Subcutaneous abdominal adipose tissue (tissue), 5 donors: ENCODE results near the gene CHST10.

Experiments
- H3K27ac ChIP-seq: one replicate; pipeline ENCODE4 v1.7.0; 2013; ENCODE audit warnings: low read depth, mild to moderate bottlenecking, inconsistent platforms, low read length, moderate library complexity
- H3K27me3 ChIP-seq, 5 donors: one replicate each; pipeline ENCODE4 v1.7.0; 2013; ENCODE audit warnings: low read length in 5 of 5, inconsistent platforms in 1 of 5; ENCODE audit not compliant: control insufficient read depth in 5 of 5, insufficient read depth in 4 of 5
- H3K36me3 ChIP-seq, 5 donors: one replicate each; pipeline ENCODE4 v1.7.0; 2013; ENCODE audit warnings: low read length in 5 of 5; ENCODE audit not compliant: control insufficient read depth in 5 of 5, insufficient read depth in 5 of 5
- H3K4me1 ChIP-seq, 5 donors: one replicate each; pipeline ENCODE4 v1.7.0; 2013; ENCODE audit warnings: low read length in 5 of 5, mild to moderate bottlenecking in 3 of 5, moderate library complexity in 1 of 5; ENCODE audit not compliant: control insufficient read depth in 5 of 5, insufficient read depth in 5 of 5
- H3K4me3 ChIP-seq, 5 donors: one replicate each; pipeline ENCODE4 v1.7.0; 2013; ENCODE audit warnings: low read length in 5 of 5, low read depth in 1 of 5
- H3K9ac ChIP-seq, 5 donors: one replicate each; pipeline ENCODE4 v1.7.0; 2013; ENCODE audit warnings: low read length in 5 of 5, mild to moderate bottlenecking in 4 of 5, moderate library complexity in 3 of 5
- H3K9me3 ChIP-seq, 5 donors: one replicate each; pipeline ENCODE4 v1.7.0; 2013; ENCODE audit warnings: low read length in 5 of 5; ENCODE audit not compliant: control insufficient read depth in 5 of 5
- donor health status: healthy.
- donor health status: healthy.
- donor health status: healthy.
- donor health status: healthy.
- donor health status: healthy.

CHST10 gene

GRCh38 chr2:100427111-100427510 lies 9.6 kb upstream of the CHST10 start:
- peaks cover 0 to 3% (median 0%) of the 10 kb centered on the region in 5 donors for H3K4me1 ChIP-seq
- no peak overlapping the region for H3K27ac ChIP-seq
- H3K36me3 ChIP-seq = no peaks in the 10 kb centered on the region
- no peaks in the 10 kb centered on the region for H3K9me3 ChIP-seq
- peaks cover 0 to 2% (median 0%) of the 10 kb centered on the region in 5 donors for H3K27me3 ChIP-seq
- H3K9ac ChIP-seq = no peak overlapping the region
- no peak overlapping the region for H3K4me3 ChIP-seq

GRCh38 chr2:100426384-100426720 lies 8.9 kb upstream of the CHST10 start:
- H3K27ac ChIP-seq = no peak overlapping the region
- H3K9ac ChIP-seq = no peak overlapping the region
- peaks cover 0 to 3% (median 0%) of the 10 kb centered on the region in 5 donors for H3K4me1 ChIP-seq
- H3K27me3 ChIP-seq = peaks cover 0 to 2% (median 0%) of the 10 kb centered on the region in 5 donors
- no peaks in the 10 kb centered on the region for H3K9me3 ChIP-seq
- no peak overlapping the region for H3K4me3 ChIP-seq
- H3K36me3 ChIP-seq = no peaks in the 10 kb centered on the region

- peaks cover 0 to 2% (median 0%) of the 10 kb centered on the region in 5 donors for H3K27me3 ChIP-seq
- H3K4me1 ChIP-seq = peaks cover 0 to 3% (median 0%) of the 10 kb centered on the region in 5 donors
- no peak overlapping the region for H3K4me3 ChIP-seq
- H3K27ac ChIP-seq = no peak overlapping the region
- no peak overlapping the region for H3K9ac ChIP-seq
- no peaks in the 10 kb centered on the region for H3K36me3 ChIP-seq
- no peaks in the 10 kb centered on the region for H3K9me3 ChIP-seq
These were observed 8.3 kb upstream of the CHST10 start for GRCh38 chr2:100425573-100426383.

GRCh38 chr2:100425107-100425506 lies 7.6 kb upstream of the CHST10 start:
- no peak overlapping the region for H3K9ac ChIP-seq
- peaks cover 0 to 3% (median 0%) of the 10 kb centered on the region in 5 donors for H3K4me1 ChIP-seq
- H3K36me3 ChIP-seq = no peaks in the 10 kb centered on the region
- H3K27ac ChIP-seq = no peak overlapping the region
- no peaks in the 10 kb centered on the region for H3K9me3 ChIP-seq
- H3K27me3 ChIP-seq = peaks cover 0 to 2% (median 0%) of the 10 kb centered on the region in 5 donors
- no peak overlapping the region for H3K4me3 ChIP-seq

GRCh38 chr2:100424277-100424875 lies 6.9 kb upstream of the CHST10 start:
- Histone ChIP-seq H3K4me3 (no peak overlapping the region), H3K36me3 (no peaks in the 10 kb centered on the region), H3K9ac (no peak overlapping the region), H3K4me1 (peaks cover 0 to 3% (median 0%) of the 10 kb centered on the region in 5 donors), H3K9me3 (no peaks in the 10 kb centered on the region), H3K27ac (no peak overlapping the region), H3K27me3 (peaks cover 0 to 2% (median 0%) of the 10 kb centered on the region in 5 donors)

- H3K4me1 ChIP-seq = peaks cover 0 to 3% (median 0%) of the 10 kb centered on the region in 5 donors
- no peak overlapping the region for H3K9ac ChIP-seq
- no peak overlapping the region for H3K27ac ChIP-seq
These were observed 6.2 kb upstream of the CHST10 start for GRCh38 chr2:100423631-100424030.

GRCh38 chr2:100422320-100423055 lies 5.0 kb upstream of the CHST10 start:
- no peaks in the 10 kb centered on the region for H3K9me3 ChIP-seq

More at GRCh38 chr2:100423631-100424030, 6.2 kb upstream of the CHST10 start:
- Histone ChIP-seq H3K4me3 (no peak overlapping the region), H3K9me3 (no peaks in the 10 kb centered on the region), H3K36me3 (no peaks in the 10 kb centered on the region), H3K27me3 (no peaks in the 10 kb centered on the region)

GRCh38 chr2:100419915-100420314 lies 2.4 kb upstream of the CHST10 start:
- Histone ChIP-seq H3K4me3 (no peak overlapping the region), H3K9ac (no peak overlapping the region), H3K9me3 (no peaks in the 10 kb centered on the region), H3K36me3 (no peaks in the 10 kb centered on the region), H3K27me3 (no peaks in the 10 kb centered on the region), H3K4me1 (peaks cover 2 to 15% (median 13%) of the 10 kb centered on the region in 5 donors), H3K27ac (no peak overlapping the region)

More at GRCh38 chr2:100422320-100423055, 5.0 kb upstream of the CHST10 start:
- H3K9ac ChIP-seq = no peak overlapping the region
- peaks cover 0 to 8% (median 3%) of the 10 kb centered on the region in 5 donors for H3K4me1 ChIP-seq
- H3K4me3 ChIP-seq = no peak overlapping the region
- no peaks in the 10 kb centered on the region for H3K27me3 ChIP-seq
- no peaks in the 10 kb centered on the region for H3K36me3 ChIP-seq
- no peak overlapping the region for H3K27ac ChIP-seq

GRCh38 chr2:100418406-100418962 lies 1.0 kb upstream of the CHST10 start:
- H3K27me3 ChIP-seq = no peaks in the 10 kb centered on the region
- H3K9me3 ChIP-seq = no peaks in the 10 kb centered on the region
- no peak overlapping the region for H3K27ac ChIP-seq
- peaks cover 2 to 15% (median 13%) of the 10 kb centered on the region in 5 donors for H3K4me1 ChIP-seq
- H3K4me3 ChIP-seq = no peak overlapping the region
- no peak overlapping the region for H3K9ac ChIP-seq
- peaks cover 0 to 3% (median 0%) of the 10 kb centered on the region in 5 donors for H3K36me3 ChIP-seq
